SIG-M5 (cell line): ENCODE measurements around the gene SETSIP.
"Not testable (repeated sequence)": the region's sequence is repeated elsewhere in the genome, so short reads cannot be mapped to it uniquely, and the experiment has no call there.

ENCODE experiments used
- DNase-seq: peaks from one replicate; lab custom pipeline; 2025; lab: John Stamatoyannopoulos, UW

Gene SETSIP

GRCh38 chr1:92075311-92075710, at the start of gene SETSIP:
Gene SETSIP (minus strand): TSS chr1:92075411. CDS start chr1:92075411, 0 bp downstream.
- DNase-seq, result no peak

- no peak for DNase-seq
Measured at GRCh38 chr1:92123868-92124267, 48.7 kb upstream of the SETSIP start.

GRCh38 chr1:92118826-92119225, 43.6 kb upstream of the SETSIP start:
- no peak for DNase-seq

GRCh38 chr1:92117526-92117925, 42.3 kb upstream of the SETSIP start:
- DNase-seq, result no peak

- no peak for DNase-seq
Measured at GRCh38 chr1:92108631-92109030, 33.4 kb upstream of the SETSIP start.

GRCh38 chr1:92105546-92106081, 30.4 kb upstream of the SETSIP start:
- DNase-seq, result no peak

GRCh38 chr1:92096317-92096716, 21.1 kb upstream of the SETSIP start:
- peak; percentile 86 for DNase-seq

GRCh38 chr1:92095874-92096273, 20.7 kb upstream of the SETSIP start:
- DNase-seq, result no peak

GRCh38 chr1:92094595-92094994, 19.4 kb upstream of the SETSIP start:
- DNase-seq, result no peak

- no peak for DNase-seq
Measured at GRCh38 chr1:92094090-92094489, 18.9 kb upstream of the SETSIP start.

GRCh38 chr1:92091625-92092024, 16.4 kb upstream of the SETSIP start:
- no peak for DNase-seq

- no peak for DNase-seq
Measured at GRCh38 chr1:92087542-92087941, 12.3 kb upstream of the SETSIP start.

GRCh38 chr1:92085727-92086126, 10.5 kb upstream of the SETSIP start:
- no peak for DNase-seq

- DNase-seq, result no peak
Measured at GRCh38 chr1:92084651-92085050, 9.4 kb upstream of the SETSIP start.

- no peak for DNase-seq
Measured at GRCh38 chr1:92081031-92081430, 5.8 kb upstream of the SETSIP start.

- DNase-seq, result peak; percentile 32
Measured at GRCh38 chr1:92080128-92080985, 5.1 kb upstream of the SETSIP start, which contains the start of gene BTBD8. Gene BTBD8 (plus strand): TSS chr1:92080345. CDS start chr1:92080572, 227 bp downstream.

- DNase-seq, result no peak
Measured at GRCh38 chr1:92079441-92079840, 4.2 kb upstream of the SETSIP start.

GRCh38 chr1:92078077-92078476, 2.9 kb upstream of the SETSIP start:
- DNase-seq, result not testable (repeated sequence)

GRCh38 chr1:92076363-92076762, 1.2 kb upstream of the SETSIP start:
- DNase-seq, result no peak

- DNase-seq, result not testable (repeated sequence)
Measured at GRCh38 chr1:92074446-92074845, 765 bp downstream of the SETSIP start.

GRCh38 chr1:92070892-92071291, 4.3 kb downstream of the SETSIP start:
- DNase-seq, result no peak

GRCh38 chr1:92066321-92066720, 8.9 kb downstream of the SETSIP start:
- DNase-seq, result no peak

GRCh38 chr1:92065042-92065441, 10.2 kb downstream of the SETSIP start:
- no peak for DNase-seq

- no peak for DNase-seq
Measured at GRCh38 chr1:92051948-92052347, 23.3 kb downstream of the SETSIP start.
